ENCODE results near the gene GYPE.
"Not testable (repeated sequence)": the region's sequence is repeated elsewhere in the genome, so short reads cannot be mapped to it uniquely, and the experiment has no call there.

DNA sequence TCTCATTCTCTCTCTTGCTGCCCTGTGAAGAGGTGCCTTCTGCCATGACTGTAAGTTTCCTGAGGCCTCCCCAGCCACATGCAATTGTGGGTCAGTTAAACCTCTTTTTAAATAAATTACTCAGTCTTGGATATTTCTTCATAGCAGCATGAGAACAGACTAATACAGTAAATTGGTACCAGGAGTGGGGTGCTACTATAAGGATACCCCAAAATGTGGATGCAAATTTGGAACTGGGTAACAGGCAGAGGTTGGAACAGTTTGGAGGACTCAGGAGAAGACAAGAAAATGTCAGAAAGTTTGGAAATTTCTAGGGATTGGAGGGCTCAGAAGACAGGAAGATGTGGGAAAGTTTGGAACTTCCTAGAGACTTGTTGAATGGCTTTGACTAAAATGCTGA, 74.8 kb downstream of the GYPE start:
- TF ChIP-seq, protein P1, sequence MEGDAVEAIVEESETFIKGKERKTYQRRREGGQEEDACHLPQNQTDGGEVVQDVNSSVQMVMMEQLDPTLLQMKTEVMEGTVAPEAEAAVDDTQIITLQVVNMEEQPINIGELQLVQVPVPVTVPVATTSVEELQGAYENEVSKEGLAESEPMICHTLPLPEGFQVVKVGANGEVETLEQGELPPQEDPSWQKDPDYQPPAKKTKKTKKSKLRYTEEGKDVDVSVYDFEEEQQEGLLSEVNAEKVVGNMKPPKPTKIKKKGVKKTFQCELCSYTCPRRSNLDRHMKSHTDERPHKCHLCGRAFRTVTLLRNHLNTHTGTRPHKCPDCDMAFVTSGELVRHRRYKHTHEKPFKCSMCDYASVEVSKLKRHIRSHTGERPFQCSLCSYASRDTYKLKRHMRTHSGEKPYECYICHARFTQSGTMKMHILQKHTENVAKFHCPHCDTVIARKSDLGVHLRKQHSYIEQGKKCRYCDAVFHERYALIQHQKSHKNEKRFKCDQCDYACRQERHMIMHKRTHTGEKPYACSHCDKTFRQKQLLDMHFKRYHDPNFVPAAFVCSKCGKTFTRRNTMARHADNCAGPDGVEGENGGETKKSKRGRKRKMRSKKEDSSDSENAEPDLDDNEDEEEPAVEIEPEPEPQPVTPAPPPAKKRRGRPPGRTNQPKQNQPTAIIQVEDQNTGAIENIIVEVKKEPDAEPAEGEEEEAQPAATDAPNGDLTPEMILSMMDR (IDR thresholded peaks at IDR 0.05): not testable (repeated sequence)
- TF ChIP-seq POLR2A (IDR thresholded peaks at IDR 0.05): not testable (repeated sequence)

Data from adrenal gland (tissue), 5 donors.